ENCODE measurements around the gene PPP1R9A. TPM values are rescaled to one million over a fixed set of nuclear protein-coding genes. Genes with fewer than 3 reads are reported as not detected.

PPP1R9A gene
- total RNA-seq, 4 donors from 2014 or later, result 0.51 to 2.7 (median 1.4) TPM

DNA sequence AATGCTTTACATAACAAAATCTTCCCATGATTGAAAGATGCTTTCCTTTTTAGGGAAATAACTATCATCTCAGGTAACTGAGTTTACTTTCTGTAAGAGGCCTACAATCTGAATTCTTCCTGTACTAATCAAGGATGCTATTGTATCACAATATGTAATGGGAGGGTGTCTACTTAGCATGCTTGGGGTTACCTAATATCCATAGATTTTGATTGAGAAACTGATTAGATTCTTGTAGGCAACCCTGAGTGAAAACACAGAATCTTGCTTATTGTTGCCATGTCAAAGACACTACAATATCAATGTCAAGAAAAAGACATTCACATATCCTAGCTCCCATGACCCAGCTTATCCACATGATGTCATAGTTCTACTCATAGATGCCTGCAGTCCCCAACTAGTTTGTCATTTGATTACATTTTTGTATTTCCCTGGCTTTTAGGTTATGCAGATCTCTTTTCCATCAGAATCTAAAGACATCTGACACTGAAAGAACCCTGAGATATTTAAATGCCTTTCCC is 354.6 kb downstream of the PPP1R9A start:
- no peak for DNase-seq (ENCODE audit: low spot score in 2 of 2)
- intact Hi-C loops (cut with DNase I; ENCODE audit: low total_unique reads), result no loop called here
- TF ChIP-seq, protein P1, sequence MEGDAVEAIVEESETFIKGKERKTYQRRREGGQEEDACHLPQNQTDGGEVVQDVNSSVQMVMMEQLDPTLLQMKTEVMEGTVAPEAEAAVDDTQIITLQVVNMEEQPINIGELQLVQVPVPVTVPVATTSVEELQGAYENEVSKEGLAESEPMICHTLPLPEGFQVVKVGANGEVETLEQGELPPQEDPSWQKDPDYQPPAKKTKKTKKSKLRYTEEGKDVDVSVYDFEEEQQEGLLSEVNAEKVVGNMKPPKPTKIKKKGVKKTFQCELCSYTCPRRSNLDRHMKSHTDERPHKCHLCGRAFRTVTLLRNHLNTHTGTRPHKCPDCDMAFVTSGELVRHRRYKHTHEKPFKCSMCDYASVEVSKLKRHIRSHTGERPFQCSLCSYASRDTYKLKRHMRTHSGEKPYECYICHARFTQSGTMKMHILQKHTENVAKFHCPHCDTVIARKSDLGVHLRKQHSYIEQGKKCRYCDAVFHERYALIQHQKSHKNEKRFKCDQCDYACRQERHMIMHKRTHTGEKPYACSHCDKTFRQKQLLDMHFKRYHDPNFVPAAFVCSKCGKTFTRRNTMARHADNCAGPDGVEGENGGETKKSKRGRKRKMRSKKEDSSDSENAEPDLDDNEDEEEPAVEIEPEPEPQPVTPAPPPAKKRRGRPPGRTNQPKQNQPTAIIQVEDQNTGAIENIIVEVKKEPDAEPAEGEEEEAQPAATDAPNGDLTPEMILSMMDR (IDR thresholded peaks at IDR 0.05), result no peak
- TF ChIP-seq POLR2A (IDR thresholded peaks at IDR 0.05), result no peak
- H3K4me3 ChIP-seq (ENCODE audit: low read depth, poor library complexity, severe bottlenecking), result no peak overlapping the region

DNA sequence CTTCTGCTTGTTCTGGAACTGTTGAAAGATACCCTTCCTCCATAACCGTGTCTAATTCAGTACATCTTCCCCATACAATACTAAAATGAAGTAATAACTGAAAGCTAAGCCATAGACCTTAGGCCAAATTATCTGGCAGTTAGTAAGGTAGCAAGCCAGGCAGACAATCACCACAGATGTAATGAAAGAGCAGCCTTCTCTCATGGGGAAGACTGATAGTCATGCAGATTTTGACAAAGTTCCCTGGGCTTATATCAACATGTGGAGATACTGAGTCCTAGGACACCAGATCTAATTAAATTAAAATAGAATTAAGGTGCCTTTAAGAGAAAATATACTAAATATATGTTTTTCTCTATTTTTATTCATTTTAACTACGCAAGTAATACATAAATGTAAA is 355.5 kb downstream of the PPP1R9A start:
- no peak overlapping the region for H3K4me3 ChIP-seq (ENCODE audit: low read depth, poor library complexity, severe bottlenecking)
- no peak for DNase-seq (ENCODE audit: low spot score in 2 of 2)
- intact Hi-C loops (cut with DNase I; ENCODE audit: low total_unique reads), result no loop called here
- TF ChIP-seq POLR2A (IDR thresholded peaks at IDR 0.05), result no peak
- TF ChIP-seq, protein P1 (IDR thresholded peaks at IDR 0.05), result no peak
- WGBS, 2 donors, result 88 to 90% methylated on average over 2 of the region's 2 CpGs

DNA sequence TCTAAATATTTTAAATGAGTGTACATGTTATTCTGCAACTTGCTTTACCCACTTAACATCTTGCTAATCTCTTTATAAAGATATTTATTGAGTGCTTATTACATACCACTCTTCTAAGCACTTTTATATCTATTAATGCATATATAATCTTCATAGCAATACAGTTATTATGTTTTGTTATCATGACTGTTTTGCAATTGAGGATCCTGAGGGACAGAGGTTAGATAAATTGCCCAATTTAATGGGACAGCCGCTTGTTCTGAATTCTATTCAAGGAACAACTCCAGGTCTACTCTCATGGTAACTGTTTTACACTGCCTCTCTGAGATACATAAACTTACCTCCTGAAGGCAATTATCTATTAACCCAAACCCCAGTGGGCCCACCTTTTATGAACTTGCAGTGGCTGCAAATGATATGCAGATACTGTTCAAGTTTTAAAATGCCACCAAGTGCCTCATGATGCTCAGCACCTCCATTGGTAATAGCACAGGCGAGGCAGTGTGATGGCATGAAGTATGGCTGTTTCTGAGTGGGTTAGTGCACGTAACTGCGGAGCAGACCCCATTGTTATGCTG is 356.5 kb downstream of the PPP1R9A start:
- 79 to 88% methylated on average over 4 of the region's 4 CpGs for WGBS, 2 donors
- H3K4me3 ChIP-seq (ENCODE audit: low read depth, poor library complexity, severe bottlenecking), result no peak overlapping the region
- DNase-seq (ENCODE audit: low spot score in 2 of 2), result no peak
- TF ChIP-seq, protein P1 (IDR thresholded peaks at IDR 0.05), result no peak
- TF ChIP-seq POLR2A (IDR thresholded peaks at IDR 0.05), result no peak
- intact Hi-C loops (cut with DNase I; ENCODE audit: low total_unique reads), result no loop called here

DNA sequence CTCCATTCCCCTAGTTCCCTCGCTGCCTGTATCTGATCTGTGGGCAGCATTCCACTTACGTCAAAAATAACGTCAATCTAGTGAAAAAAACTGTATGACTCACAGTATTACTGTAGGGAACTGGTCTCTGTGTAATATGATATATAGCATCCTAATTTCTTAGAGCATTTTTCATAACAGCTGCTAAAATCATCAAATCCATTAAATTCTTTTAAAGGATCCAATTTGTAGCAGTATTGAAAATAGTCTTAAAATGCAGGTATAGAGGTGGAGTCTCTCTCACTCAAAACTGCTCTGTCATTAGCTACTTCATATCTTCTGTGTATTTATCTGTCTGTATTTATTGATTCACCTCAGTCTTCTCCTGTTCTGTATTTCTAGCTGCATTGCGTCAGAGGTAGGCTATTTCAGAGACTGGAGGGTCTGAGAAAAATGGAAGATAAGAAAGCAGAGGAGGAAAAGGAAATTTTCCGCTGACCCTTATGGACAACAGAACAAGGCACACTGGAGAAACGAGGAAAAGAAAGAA is 357.0 kb downstream of the PPP1R9A start:
- 73 to 76% methylated on average over 6 of the region's 6 CpGs for WGBS, 2 donors
- H3K4me3 ChIP-seq (ENCODE audit: low read depth, poor library complexity, severe bottlenecking), result no peak overlapping the region
- intact Hi-C loops (cut with DNase I; ENCODE audit: low total_unique reads), result no loop called here
- no peak for DNase-seq (ENCODE audit: low spot score in 2 of 2)
- TF ChIP-seq, protein P1 (IDR thresholded peaks at IDR 0.05), result no peak
- no peak for TF ChIP-seq POLR2A (IDR thresholded peaks at IDR 0.05)

DNA sequence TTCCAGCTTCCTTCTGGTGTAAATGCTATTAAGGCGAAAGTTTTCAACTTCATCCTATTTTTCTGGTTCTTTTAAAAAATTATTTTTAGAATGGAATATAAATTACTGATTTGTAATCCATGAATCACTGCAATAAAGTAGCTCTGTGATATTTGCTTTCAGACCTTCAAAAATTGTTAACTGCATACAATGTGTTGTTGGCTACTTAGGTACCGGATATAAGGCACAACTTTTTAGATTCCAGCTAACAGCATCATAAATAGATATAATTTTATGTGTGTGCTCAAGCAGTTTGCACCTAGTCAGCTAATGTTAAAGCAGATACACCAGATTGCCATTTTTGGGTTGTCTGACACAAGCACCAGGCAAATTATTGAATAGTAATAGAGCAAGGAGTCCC is 358.2 kb downstream of the PPP1R9A start:
- intact Hi-C loops (cut with DNase I; ENCODE audit: low total_unique reads), result no loop called here
- no peak for DNase-seq (ENCODE audit: low spot score in 2 of 2)
- no peak for TF ChIP-seq POLR2A (IDR thresholded peaks at IDR 0.05)
- TF ChIP-seq, protein P1 (IDR thresholded peaks at IDR 0.05), result no peak
- no peak overlapping the region for H3K4me3 ChIP-seq (ENCODE audit: low read depth, poor library complexity, severe bottlenecking)
- 94 to 97% methylated on average over 2 of the region's 2 CpGs for WGBS, 2 donors

DNA sequence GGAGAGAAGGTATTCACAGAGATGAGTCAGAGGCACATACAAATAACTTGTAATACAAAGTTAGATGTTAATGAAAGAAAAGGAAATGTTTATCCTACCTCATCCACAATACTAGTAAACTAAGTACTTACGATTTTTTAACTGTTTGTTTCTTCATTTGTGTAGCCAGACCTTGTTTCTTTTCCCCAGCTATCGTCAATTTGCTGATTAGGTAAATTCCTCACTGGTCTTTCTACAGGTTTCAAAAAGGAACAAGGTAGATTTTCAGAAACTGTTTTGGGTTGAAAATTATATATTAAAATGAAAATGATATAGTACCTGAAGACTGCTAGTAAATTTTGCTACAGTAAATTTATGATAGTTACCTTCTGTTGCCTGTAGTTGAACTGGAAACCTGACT is 360.4 kb downstream of the PPP1R9A start:
- TF ChIP-seq POLR2A (IDR thresholded peaks at IDR 0.05), result no peak
- TF ChIP-seq, protein P1 (IDR thresholded peaks at IDR 0.05), result no peak
- intact Hi-C loops (cut with DNase I; ENCODE audit: low total_unique reads), result no loop called here
- 83 to 88% methylated on average over 2 of the region's 2 CpGs for WGBS, 2 donors
- no peak overlapping the region for H3K4me3 ChIP-seq (ENCODE audit: low read depth, poor library complexity, severe bottlenecking)
- DNase-seq (ENCODE audit: low spot score in 2 of 2), result no peak
